ENCODE measurements around the gene MAGIX.

The MAGIX gene

GRCh38 chrX:49197543-49198087 is 35.1 kb downstream of the MAGIX start:
- no peak for TF ChIP-seq CTCF (IDR thresholded peaks at IDR 0.05; ENCODE audit: borderline replicate concordance, control extremely low read depth, extremely low read depth, insufficient read depth, missing control alignments)

GRCh38 chrX:49198540-49199314 is 36.2 kb downstream of the MAGIX start:
- DNase-seq (ENCODE audit: low spot score), result no peak
- no peak for TF ChIP-seq CTCF (IDR thresholded peaks at IDR 0.05; ENCODE audit: borderline replicate concordance, control extremely low read depth, extremely low read depth, insufficient read depth, missing control alignments)
- in situ Hi-C loops (cut with MboI; ENCODE audit: low sequenced_read_pairs, unreplicated experiment), result no loop called here

More at GRCh38 chrX:49197543-49198087, 35.1 kb downstream of the MAGIX start:
- in situ Hi-C loops (cut with MboI; ENCODE audit: low sequenced_read_pairs, unreplicated experiment), result no loop called here
- DNase-seq (ENCODE audit: low spot score), result no peak

GRCh38 chrX:49199315-49199595 is 36.7 kb downstream of the MAGIX start:
- TF ChIP-seq CTCF (IDR thresholded peaks at IDR 0.05; ENCODE audit: borderline replicate concordance, control extremely low read depth, extremely low read depth, insufficient read depth, missing control alignments), result no peak
- DNase-seq (ENCODE audit: low spot score), result no peak
- in situ Hi-C loops (cut with MboI; ENCODE audit: low sequenced_read_pairs, unreplicated experiment), result no loop called here

- DNase-seq (ENCODE audit: low spot score), result peak; percentile 93
- in situ Hi-C loops (cut with MboI; ENCODE audit: low sequenced_read_pairs, unreplicated experiment), result no loop called here
- TF ChIP-seq CTCF (IDR thresholded peaks at IDR 0.05; ENCODE audit: borderline replicate concordance, control extremely low read depth, extremely low read depth, insufficient read depth, missing control alignments), result no peak
Measured at GRCh38 chrX:49199906-49200771, 37.6 kb downstream of the MAGIX start, which contains the start of gene SYP. SYP (minus strand) TSS chrX:49200193; CDS start chrX:49200186, 7 bp downstream.

GRCh38 chrX:49202022-49202421 is 39.5 kb downstream of the MAGIX start:
- no peak for DNase-seq (ENCODE audit: low spot score)
- TF ChIP-seq CTCF (IDR thresholded peaks at IDR 0.05; ENCODE audit: borderline replicate concordance, control extremely low read depth, extremely low read depth, insufficient read depth, missing control alignments), result no peak
- in situ Hi-C loops (cut with MboI; ENCODE audit: low sequenced_read_pairs, unreplicated experiment), result no loop called here

GRCh38 chrX:49203536-49203935 is 41.0 kb downstream of the MAGIX start:
- DNase-seq (ENCODE audit: low spot score), result no peak
- in situ Hi-C loops (cut with MboI; ENCODE audit: low sequenced_read_pairs, unreplicated experiment), result no loop called here
- no peak for TF ChIP-seq CTCF (IDR thresholded peaks at IDR 0.05; ENCODE audit: borderline replicate concordance, control extremely low read depth, extremely low read depth, insufficient read depth, missing control alignments)
